CD4-positive, alpha-beta T cell treated with Interleukin-12 subunit alpha and Interleukin-12 subunit beta, for 1 hour (primary cell): ENCODE measurements around the gene RFX3.

ENCODE experiments used
- DNase-seq: peaks from one replicate; pipeline ENCODE4 v3.0.0-alpha.2; 2020

The RFX3 gene

DNA sequence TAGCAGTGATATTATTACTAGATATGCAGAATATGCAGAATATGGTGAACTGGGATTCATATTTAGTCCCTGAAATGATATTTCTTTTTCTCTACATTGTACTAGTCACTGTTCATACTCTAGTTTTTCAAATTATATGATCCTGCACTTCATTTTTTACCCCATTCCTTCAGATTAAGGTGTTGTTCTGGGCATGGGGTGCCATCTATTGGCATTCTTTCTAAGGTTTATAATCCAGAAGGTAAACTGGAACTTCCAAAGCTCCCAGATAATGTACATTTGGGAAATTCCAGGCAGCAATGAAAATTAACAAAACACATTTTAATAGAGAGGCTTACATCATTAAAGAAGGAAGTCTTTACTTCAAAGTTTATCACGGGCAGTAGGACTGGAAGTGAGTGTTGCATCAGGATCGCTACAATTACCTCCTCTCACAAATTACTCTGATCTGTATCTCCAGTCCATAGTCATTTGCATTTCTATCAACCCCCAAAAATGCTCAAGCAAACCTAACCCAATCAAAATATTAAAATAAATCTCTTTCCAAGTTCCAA is 12.5 kb downstream of the RFX3 start:
- no peak for DNase-seq

DNA sequence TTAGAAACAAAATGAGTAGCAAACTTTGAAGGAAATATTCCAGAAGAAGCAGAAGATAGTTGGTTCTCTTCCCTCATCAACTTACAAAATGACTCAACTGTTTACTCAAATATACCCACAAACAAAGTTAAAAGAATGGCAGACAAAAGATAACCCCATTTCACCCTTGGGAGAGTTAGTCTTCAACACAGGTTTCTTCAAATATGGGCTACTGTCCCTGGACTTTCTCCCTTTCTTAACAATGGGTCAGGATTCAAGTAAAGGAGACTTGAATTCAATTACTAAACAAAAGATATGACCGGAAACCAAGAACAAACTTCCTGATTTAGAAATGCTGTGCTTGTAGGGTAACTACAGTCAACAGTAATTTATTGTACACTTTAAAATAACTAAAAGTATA is 14.2 kb downstream of the RFX3 start:
- DNase-seq = no peak

GRCh38 chr9:3510796-3511195 is 15.0 kb downstream of the RFX3 start:
- no peak for DNase-seq

- no peak for DNase-seq
Observed at GRCh38 chr9:3509926-3510325, 15.9 kb downstream of the RFX3 start.

GRCh38 chr9:3508521-3509291 is 17.1 kb downstream of the RFX3 start:
- no peak for DNase-seq

DNA sequence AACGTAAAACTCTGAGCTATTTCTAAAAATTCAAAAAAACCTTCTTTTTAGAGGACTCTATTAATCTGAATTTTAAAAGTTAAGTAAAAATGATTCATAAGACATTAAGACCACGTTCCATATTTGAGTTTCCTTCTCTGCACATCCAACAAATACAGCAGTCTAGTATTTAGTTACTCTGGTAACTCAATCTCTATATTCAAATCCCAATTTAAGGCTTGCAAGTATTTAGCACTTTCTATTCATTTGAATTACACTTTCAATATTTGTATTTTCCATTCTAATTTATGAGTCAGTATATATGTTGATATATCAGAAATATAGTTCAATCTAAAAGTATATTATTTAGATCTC is 17.7 kb downstream of the RFX3 start:
- no peak for DNase-seq

GRCh38 chr9:3507395-3508077 is 18.3 kb downstream of the RFX3 start:
- no peak for DNase-seq

DNA sequence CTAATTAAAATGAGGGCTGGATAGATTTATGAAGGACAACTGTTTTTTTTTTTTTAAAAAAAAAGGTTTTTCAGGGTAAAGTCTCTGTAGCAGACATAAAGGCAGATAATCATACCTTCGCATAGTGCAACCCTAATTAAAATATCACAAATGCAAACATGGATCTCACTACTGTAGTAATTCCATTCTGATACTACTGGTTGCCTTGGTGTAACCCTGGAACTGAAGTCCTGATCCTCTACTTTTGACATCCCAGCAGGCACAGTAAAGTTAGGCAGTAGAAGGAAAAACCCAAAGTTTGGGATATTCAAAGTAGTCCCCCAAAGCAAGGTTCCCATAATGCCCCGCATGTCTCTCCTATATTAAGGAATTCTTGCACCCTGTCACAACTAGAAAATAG is 19.6 kb downstream of the RFX3 start:
- no peak for DNase-seq

GRCh38 chr9:3502560-3503398 is 23.0 kb downstream of the RFX3 start:
- DNase-seq = no peak

GRCh38 chr9:3500044-3500443 is 25.8 kb downstream of the RFX3 start:
- DNase-seq = no peak

GRCh38 chr9:3498691-3499090 is 27.1 kb downstream of the RFX3 start:
- DNase-seq = no peak

DNA sequence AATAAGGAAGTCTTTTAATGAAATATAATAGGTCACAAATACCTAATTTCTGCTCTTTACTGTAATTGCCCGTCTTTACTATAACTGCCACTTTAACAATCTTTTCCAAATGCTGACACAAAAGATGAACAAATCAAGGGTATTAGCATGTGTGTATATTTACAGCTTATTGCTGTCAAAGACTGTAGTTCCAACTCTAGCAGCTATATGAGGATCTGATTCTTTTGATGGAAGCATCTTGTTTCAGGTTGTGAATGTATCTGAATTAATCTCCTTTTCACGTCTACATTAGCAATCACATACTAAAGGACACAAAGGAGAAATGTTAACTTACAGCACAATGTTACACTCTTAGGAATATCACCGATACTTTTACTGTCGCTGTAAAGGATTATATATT is 27.9 kb downstream of the RFX3 start:
- no peak for DNase-seq

DNA sequence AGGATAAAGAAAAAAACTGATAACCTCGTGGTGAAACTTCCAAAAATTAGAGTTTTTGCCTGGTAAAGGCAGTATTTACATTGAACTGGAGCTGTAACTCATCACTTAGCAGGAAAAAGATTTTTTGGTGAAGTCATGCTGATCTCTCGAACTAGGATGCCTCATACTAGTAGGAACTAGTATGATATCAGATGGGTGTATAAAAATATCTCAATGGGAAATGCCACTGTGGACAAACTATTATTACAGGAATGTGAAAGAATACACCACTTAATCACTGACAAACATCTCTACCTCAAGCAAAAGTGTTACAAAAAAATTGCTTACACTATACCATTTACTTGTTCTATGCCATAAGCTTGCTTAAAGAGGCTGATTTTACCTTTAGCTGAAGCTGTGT is 28.4 kb downstream of the RFX3 start:
- no peak for DNase-seq

DNA sequence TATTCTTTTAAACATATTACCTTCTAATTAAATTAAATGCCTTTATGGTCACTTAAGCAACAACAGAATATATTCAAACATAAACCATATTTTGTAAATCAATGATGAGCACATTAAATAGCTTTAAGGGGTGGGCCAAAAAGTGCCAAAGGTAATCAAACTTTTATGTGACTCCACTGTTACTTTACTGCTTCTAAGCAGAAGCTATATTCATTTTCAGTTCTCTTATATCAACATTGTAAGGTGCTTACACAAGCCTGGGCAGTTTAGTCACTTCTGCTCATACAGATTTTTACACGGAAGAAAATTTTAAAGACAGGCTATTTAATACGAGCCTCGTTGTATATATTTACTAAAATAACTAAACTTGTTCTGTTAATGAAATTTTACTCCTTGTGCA is 29.9 kb downstream of the RFX3 start:
- no peak for DNase-seq

DNA sequence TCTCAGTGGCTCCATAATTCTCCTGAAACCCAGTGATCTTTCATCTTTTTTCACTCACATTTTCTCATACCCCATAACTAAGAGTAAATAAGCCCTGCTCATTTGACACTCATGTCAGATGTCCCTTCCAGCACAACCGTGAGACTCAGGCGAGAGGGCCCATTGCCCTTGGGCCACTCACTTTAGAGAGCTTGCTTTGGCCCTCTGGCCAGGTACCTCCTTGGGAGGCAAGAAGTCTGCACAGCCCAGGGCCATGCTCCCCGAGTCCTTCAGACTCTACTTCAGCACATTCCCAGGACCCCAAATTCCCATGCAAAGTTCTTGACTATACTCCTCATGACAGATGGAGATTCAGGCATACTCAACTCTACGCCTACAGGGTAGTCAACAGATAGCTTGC is 33.6 kb downstream of the RFX3 start:
- no peak for DNase-seq

DNA sequence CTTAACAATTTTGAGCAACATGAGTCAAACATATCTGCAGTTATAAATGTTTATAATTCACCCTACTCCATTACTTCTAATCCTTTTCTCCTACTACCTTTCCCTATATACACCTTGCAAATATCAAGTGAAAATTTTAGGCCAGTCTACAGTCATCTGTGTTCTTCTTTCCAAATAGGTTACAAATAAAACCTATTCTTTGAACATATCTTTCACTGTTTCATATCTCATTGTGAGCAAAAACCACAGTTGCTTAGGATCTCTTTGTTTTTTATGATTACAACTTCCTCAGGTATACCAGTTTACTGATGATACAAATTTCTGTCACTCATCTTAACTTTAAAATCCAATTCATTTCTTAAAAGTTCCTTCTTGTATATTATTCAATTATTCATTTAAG is 34.4 kb downstream of the RFX3 start:
- DNase-seq = no peak

GRCh38 chr9:3490957-3491356 is 34.8 kb downstream of the RFX3 start:
- DNase-seq = no peak

DNA sequence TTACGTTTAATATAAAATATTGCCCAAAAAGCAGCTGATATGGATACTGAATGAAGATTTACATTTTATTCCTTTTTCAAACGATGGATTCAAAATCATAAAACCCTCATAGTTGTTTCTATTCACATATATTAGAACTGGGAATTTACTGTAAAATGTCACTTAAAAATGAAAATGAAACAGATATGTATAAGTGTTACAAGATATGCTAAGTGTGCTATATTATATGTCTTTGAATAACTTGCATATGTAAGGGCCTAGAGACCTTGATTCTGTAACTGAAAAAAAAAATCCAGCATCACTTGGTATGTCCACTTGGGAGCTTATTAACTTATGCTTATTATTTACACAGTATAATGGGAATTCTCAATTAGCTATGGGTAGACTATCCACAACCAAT is 43.2 kb downstream of the RFX3 start:
- DNase-seq = no peak

- no peak for DNase-seq
Observed at GRCh38 chr9:3480353-3480655, 45.5 kb downstream of the RFX3 start.

DNA sequence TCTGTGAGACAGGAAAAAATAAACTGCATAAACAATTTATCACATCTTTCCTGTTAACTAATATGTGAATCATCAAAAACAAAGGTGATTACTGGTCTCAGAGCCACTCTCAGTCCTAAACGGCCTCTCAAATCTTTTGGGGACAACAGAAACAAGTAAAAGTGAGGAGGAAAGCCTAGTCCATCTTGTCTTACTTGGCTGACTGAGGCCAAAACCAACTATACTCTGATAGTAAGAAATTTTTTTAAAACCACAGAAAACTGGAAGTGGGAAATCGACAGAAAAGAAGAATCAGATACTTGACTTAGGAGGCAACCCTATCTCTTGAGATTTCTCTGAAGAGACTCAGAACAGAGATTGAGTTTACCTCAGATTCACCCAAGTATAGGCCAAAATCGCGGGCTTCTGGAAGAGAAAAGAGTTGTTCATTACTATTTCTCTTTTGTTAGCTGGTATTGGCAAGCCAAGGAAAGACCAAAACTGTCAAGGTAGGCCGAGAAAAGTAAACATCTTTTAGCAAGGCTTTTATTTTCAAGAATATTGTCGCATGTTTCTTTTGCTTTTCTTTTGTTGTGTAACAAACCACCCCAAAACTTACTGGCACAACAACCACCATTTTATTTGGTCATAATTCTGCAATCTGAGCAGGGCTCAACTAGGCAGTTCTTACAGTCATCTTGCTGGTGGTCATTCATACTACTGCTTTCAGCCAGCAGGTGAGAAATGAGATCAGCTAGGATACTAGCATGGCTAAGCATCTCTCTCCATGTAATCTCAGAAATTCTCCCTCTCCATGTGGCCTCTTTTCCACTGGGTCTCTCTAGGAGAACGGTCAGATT is 46.1 kb downstream of the RFX3 start:
- no peak for DNase-seq

- DNase-seq = peak; percentile 47
Observed at GRCh38 chr9:3478549-3478953, 47.2 kb downstream of the RFX3 start.

- peak; percentile 34 for DNase-seq
Observed at GRCh38 chr9:3477236-3477834, 48.5 kb downstream of the RFX3 start.
